A549 treated with Hydrocortisone at 1 μM for 4 hours (cell line): Measurements from ENCODE around the gene SMIM7. TPM values are rescaled to one million over a fixed set of nuclear protein-coding genes. Genes with fewer than 3 reads are reported as not detected.

Source experiments
- total RNA-seq: library from RNA; stranded (reverse); fragments of 200-300 nt; extraction: Qiagen RNA extraction; gene quantifications from 5 replicates; pipeline ENCODE4 v1.2.3, GENCODE V29; 2022

The SMIM7 gene
- 69.9 to 76.9 TPM (median 72.1 TPM) in 5 replicates for total RNA-seq

GRCh38 chr19:16659832-16660708 lies at the start of gene SMIM7:
Gene SMIM7 (minus strand): TSS chr19:16660144. CDS start chr19:16660110, 34 bp downstream.

GRCh38 chr19:16660763-16661479 lies 977 bp upstream of the SMIM7 start, which contains the start of gene TMEM38A:
Gene TMEM38A (plus strand): TSS chr19:16661139. CDS start chr19:16661218, 79 bp downstream.

GRCh38 chr19:16628183-16628983 lies 31.6 kb downstream of the SMIM7 start, which contains the start of gene MED26:
Gene MED26 (minus strand): TSS chr19:16628204. CDS start chr19:16627943, 261 bp downstream.

Other genes starting within 250 kb of the SMIM7 start
- gene EPS15L1, start 188.2 kb downstream of the SMIM7 start, total RNA-seq, result 14.2 to 17.9 TPM (median 16.1 TPM) in 5 replicates
- 0.15 TPM in 1 of 5 replicates, not detected in the others for gene CALR3, start 164.0 kb downstream of the SMIM7 start, total RNA-seq
- gene C19orf44, start 163.8 kb downstream of the SMIM7 start, total RNA-seq, result 2.5 to 3.4 TPM (median 2.7 TPM) in 5 replicates
- gene CHERP, start 117.7 kb downstream of the SMIM7 start, total RNA-seq, result 27.4 to 31.5 TPM (median 30.1 TPM) in 5 replicates
- gene SLC35E1, start 87.7 kb downstream of the SMIM7 start, total RNA-seq, result 18.1 to 19.8 TPM (median 19.1 TPM) in 5 replicates
- 4.5 to 5.7 TPM (median 5.2 TPM) in 5 replicates for gene MED26, start 31.9 kb downstream of the SMIM7 start, total RNA-seq
- 0.93 to 1.2 TPM (median 1.1 TPM) in 5 replicates for gene TMEM38A, start 995 bp upstream of the SMIM7 start, total RNA-seq
- not detected in 5 replicates for gene NWD1, start 59.7 kb upstream of the SMIM7 start, total RNA-seq
- 17.7 to 21.3 TPM (median 20.0 TPM) in 5 replicates for gene SIN3B, start 169.3 kb upstream of the SMIM7 start, total RNA-seq
- 0.03 TPM in 1 of 5 replicates, not detected in the others for gene F2RL3, start 228.9 kb upstream of the SMIM7 start, total RNA-seq